GM13976 (cell line): Measurements from ENCODE around the gene ZC3H18.

Experiments used
- DNase-seq: peaks from one replicate; pipeline ENCODE4 v3.0.0; 2012; ENCODE audit warnings: low spot score
- in situ Hi-C: fragments of 300-500 bp; cut with MboI; formaldehyde crosslinking; loops from one replicate; pipeline ENCODE4 v1.12.0; 2022; ENCODE audit warnings: low sequenced_read_pairs, mixed read lengths, inconsistent platforms; ENCODE audit not compliant: unreplicated experiment
- TF ChIP-seq, protein P1 (sequence below): IDR thresholded peaks from 2 replicates; pipeline ENCODE4 v1.5.1; 2012; ENCODE audit warnings: borderline replicate concordance, mild to moderate bottlenecking; ENCODE audit not compliant: insufficient read depth; ENCODE audit errors: extremely low read depth, missing control alignments, control extremely low read depth

ZC3H18 gene

DNA sequence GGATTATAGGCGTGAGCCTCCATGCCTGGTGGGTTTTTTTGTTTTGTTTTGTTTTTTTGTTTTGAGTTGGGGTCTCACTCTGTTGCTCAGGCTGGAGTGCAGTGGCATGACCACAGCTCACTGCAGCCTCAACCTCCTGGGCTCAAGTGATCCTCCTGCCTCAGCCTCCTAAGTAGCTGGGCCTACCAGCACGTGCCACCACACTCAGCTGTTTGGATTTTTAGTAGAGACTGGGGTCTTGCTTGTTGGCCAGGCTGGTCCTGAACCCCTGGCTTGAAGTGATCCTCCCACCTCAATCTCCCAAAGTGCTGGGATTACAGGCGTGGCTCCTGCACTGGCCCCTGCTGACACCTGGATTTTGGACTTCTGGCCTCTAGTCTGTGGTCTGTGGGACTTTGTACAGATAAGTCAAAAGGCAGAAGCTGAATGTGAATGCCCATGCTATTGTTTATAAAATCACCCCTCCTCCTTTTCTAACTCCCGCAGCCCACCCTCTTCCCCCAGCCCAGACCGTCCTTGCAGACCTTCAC is 110.4 kb downstream of the ZC3H18 start:
- TF ChIP-seq, protein P1, sequence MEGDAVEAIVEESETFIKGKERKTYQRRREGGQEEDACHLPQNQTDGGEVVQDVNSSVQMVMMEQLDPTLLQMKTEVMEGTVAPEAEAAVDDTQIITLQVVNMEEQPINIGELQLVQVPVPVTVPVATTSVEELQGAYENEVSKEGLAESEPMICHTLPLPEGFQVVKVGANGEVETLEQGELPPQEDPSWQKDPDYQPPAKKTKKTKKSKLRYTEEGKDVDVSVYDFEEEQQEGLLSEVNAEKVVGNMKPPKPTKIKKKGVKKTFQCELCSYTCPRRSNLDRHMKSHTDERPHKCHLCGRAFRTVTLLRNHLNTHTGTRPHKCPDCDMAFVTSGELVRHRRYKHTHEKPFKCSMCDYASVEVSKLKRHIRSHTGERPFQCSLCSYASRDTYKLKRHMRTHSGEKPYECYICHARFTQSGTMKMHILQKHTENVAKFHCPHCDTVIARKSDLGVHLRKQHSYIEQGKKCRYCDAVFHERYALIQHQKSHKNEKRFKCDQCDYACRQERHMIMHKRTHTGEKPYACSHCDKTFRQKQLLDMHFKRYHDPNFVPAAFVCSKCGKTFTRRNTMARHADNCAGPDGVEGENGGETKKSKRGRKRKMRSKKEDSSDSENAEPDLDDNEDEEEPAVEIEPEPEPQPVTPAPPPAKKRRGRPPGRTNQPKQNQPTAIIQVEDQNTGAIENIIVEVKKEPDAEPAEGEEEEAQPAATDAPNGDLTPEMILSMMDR: no peak
- in situ Hi-C loops: no loop called here
- DNase-seq: no peak

DNA sequence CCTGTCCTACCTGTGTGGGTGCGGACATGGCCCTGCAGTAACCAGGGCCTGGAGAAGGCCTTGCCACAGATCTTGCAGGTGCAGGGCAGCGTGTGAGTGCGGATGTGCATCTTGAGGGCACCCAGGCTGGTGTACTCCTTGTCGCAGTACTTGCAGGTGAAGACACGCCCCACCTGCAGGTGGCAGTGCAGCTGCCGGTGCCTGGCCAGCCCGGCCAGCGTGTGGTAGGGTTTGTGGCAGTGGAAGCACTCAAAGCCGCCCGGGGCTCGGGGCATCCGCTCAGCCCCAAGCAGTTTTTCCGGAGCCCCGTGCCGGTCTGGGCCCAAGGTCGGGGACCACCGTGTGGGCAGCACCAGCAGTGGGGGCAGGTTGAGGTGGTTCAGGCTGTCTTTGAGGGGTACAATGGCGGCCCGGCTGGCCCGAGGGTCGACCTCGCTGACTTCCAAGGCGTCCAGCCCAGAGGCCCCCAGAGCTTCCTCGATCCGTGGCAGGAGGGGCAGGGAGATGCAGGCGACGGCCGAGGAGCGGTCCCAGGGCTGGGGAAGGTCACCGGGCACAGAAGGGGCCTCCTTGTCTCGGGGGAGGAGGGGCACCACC is 111.0 kb downstream of the ZC3H18 start:
- in situ Hi-C loops: no loop called here
- TF ChIP-seq, protein P1: peak; percentile 60
- peak; percentile 77 for DNase-seq
